Activated CD8-positive, alpha-beta T cell treated with anti-CD3 and anti-CD28 coated beads for 36 hours (primary cell): ENCODE measurements around the gene MRGPRF. TPM values are rescaled to one million over a fixed set of nuclear protein-coding genes. Genes with fewer than 3 reads are reported as not detected.

ENCODE experiments used
- ATAC-seq: fragments of 200-7000 bp; cut with Tn5 transposase; one replicate; pipeline ENCODE4 v1.10.0; 2021; ENCODE audit warnings: mild to moderate bottlenecking, moderate library complexity
- CTCF ChIA-PET: fragments of 350-600 bp; sonication (Branson Sonifier 250); formaldehyde crosslinking; loops from one replicate; lab custom pipeline; 2021; ENCODE audit warnings: antibody characterized with exemption; lab: Charles Lee
- POLR2A ChIA-PET: fragments of 350-600 bp; sonication (Branson Sonifier 250); formaldehyde crosslinking; loops from one replicate; lab custom pipeline; 2021; ENCODE audit warnings: antibody characterized with exemption; lab: Charles Lee
- DNase-seq: peaks from one replicate; pipeline ENCODE4 v3.0.0-alpha.2; 2020
- H3K27ac Mint-ChIP-seq: one replicate; pipeline ENCODE4 v1.8.0; 2021; ENCODE audit warnings: mild to moderate bottlenecking, mixed read lengths
- H3K27me3 Mint-ChIP-seq: one replicate; pipeline ENCODE4 v1.8.0; 2021; ENCODE audit warnings: mixed read lengths
- H3K36me3 Mint-ChIP-seq: one replicate; pipeline ENCODE4 v1.8.0; 2021; ENCODE audit warnings: low read depth, mixed read lengths
- H3K4me1 Mint-ChIP-seq: one replicate; pipeline ENCODE4 v1.8.0; 2021; ENCODE audit warnings: low read depth, mixed read lengths
- H3K4me3 Mint-ChIP-seq: one replicate; pipeline ENCODE4 v1.8.0; 2021; ENCODE audit warnings: mild to moderate bottlenecking, moderate library complexity, mixed read lengths
- H3K9me3 Mint-ChIP-seq: one replicate; pipeline ENCODE4 v1.8.0; 2021; ENCODE audit warnings: mixed read lengths
- CTCF ChIP-seq: fragments of 200-600 bp; IDR thresholded peaks from one replicate; pipeline ENCODE4 v1.8.0; 2022; ENCODE audit warnings: antibody characterized with exemption, mild to moderate bottlenecking
- intact Hi-C: fragments of 100-400 bp; cut with micrococcal nuclease; formaldehyde crosslinking; loops from one replicate; pipeline ENCODE4 v1.10.0; 2022
- total RNA-seq, 2 experiments: library from RNA; stranded (reverse); gene quantifications; one replicate each; pipeline ENCODE4 v1.2.3, GENCODE V29; 2021

Gene MRGPRF
- total RNA-seq, 2 experiments from 2014 or later = not detected

GRCh38 chr11:69059985-69060384 is 46.9 kb upstream of the MRGPRF start:
- H3K36me3 Mint-ChIP-seq = peaks cover 3% of the 10 kb centered on the region
- H3K27me3 Mint-ChIP-seq = no peaks in the 10 kb centered on the region
- intact Hi-C loops = no loop called here
- DNase-seq = no peak
- no peak for ATAC-seq
- POLR2A ChIA-PET = interaction anchor here (0.6 to 1.0 kb wide), 2 partner anchors 113 to 637 kb away, joined by 3 read pairs; no protein-coding TSS in a partner anchor
- no peak for TF ChIP-seq CTCF
- H3K27ac Mint-ChIP-seq = no peak overlapping the region
- CTCF ChIA-PET = no interaction called here
- H3K4me1 Mint-ChIP-seq = peaks cover 14% of the 10 kb centered on the region
- no peak overlapping the region for H3K4me3 Mint-ChIP-seq
- H3K9me3 Mint-ChIP-seq = no peaks in the 10 kb centered on the region

GRCh38 chr11:69059429-69059828 is 46.4 kb upstream of the MRGPRF start:
- intact Hi-C loops = no loop called here
- no peak for TF ChIP-seq CTCF
- H3K9me3 Mint-ChIP-seq = no peaks in the 10 kb centered on the region
- H3K27ac Mint-ChIP-seq = no peak overlapping the region
- DNase-seq = no peak
- H3K36me3 Mint-ChIP-seq = peaks cover 3% of the 10 kb centered on the region
- ATAC-seq = no peak
- ChIA-PET POLR2A (interaction anchor here (0.6 to 1.0 kb wide), 2 partner anchors 113 to 636 kb away, joined by 3 read pairs; no protein-coding TSS in a partner anchor), CTCF (no interaction called here)
- no peak overlapping the region for H3K4me3 Mint-ChIP-seq
- H3K27me3 Mint-ChIP-seq = no peaks in the 10 kb centered on the region
- peaks cover 15% of the 10 kb centered on the region for H3K4me1 Mint-ChIP-seq

GRCh38 chr11:69058511-69059270 is 45.6 kb upstream of the MRGPRF start:
- no peak for ATAC-seq
- H3K36me3 Mint-ChIP-seq = peaks cover 3% of the 10 kb centered on the region
- TF ChIP-seq CTCF = no peak
- ChIA-PET POLR2A (no interaction called here), CTCF (no interaction called here)
- no peak for DNase-seq
- peaks cover 17% of the 10 kb centered on the region for H3K4me1 Mint-ChIP-seq
- no peak overlapping the region for H3K4me3 Mint-ChIP-seq
- intact Hi-C loops = no loop called here
- no peaks in the 10 kb centered on the region for H3K27me3 Mint-ChIP-seq
- no peaks in the 10 kb centered on the region for H3K9me3 Mint-ChIP-seq
- H3K27ac Mint-ChIP-seq = no peak overlapping the region

GRCh38 chr11:69057801-69058200 is 44.8 kb upstream of the MRGPRF start:
- Mint-ChIP-seq H3K27me3 (no peaks in the 10 kb centered on the region), H3K27ac (no peak overlapping the region), H3K4me3 (no peak overlapping the region), H3K4me1 (peaks cover 17% of the 10 kb centered on the region), H3K36me3 (peaks cover 3% of the 10 kb centered on the region), H3K9me3 (no peaks in the 10 kb centered on the region)
- intact Hi-C loops = no loop called here
- POLR2A ChIA-PET = no interaction called here
- DNase-seq (no peak), ATAC-seq (no peak)
- no peak for TF ChIP-seq CTCF
- CTCF ChIA-PET = no interaction called here

- no peak for ATAC-seq
- TF ChIP-seq CTCF = no peak
- Mint-ChIP-seq H3K27me3 (no peaks in the 10 kb centered on the region), H3K4me1 (peaks cover 20% of the 10 kb centered on the region), H3K9me3 (no peaks in the 10 kb centered on the region), H3K36me3 (peaks cover 3% of the 10 kb centered on the region), H3K4me3 (no peak overlapping the region), H3K27ac (no peak overlapping the region)
- intact Hi-C loops = no loop called here
- POLR2A ChIA-PET = no interaction called here
- no peak for DNase-seq
- CTCF ChIA-PET = no interaction called here
Measured at GRCh38 chr11:69057236-69057635, 44.2 kb upstream of the MRGPRF start.
